ENCODE measurements around the gene DPYSL4. TPM values are rescaled to one million over a fixed set of nuclear protein-coding genes. Genes with fewer than 3 reads are reported as not detected.

The DPYSL4 gene
- total and polyA plus RNA-seq, 2 of the 4 experiments (the other 2 are of a cell fraction) = 8.1 to 30.5 TPM

- Histone ChIP-seq H3K27ac (ENCODE audit: insufficient read depth, low read length) (no peak overlapping the region), H3K79me1 (ENCODE audit: low read depth in 1 of 2, low read length in 2 of 2) (no peaks in the 10 kb centered on the region), H3K27me3 (ENCODE audit: control insufficient read depth, insufficient read depth, low read length) (no peaks in the 10 kb centered on the region), H3K4me1 (ENCODE audit: control insufficient read depth, insufficient read depth, low read length) (no peaks in the 10 kb centered on the region), H2AK9ac (replicated peaks; ENCODE audit: low read depth, low read length, poor library complexity) (no peak overlapping the region), H4K20me1 (ENCODE audit: insufficient read depth, low read length) (peaks cover 9% of the 10 kb centered on the region), H4K8ac (ENCODE audit: low read depth in 2 of 2, low read length in 2 of 2) (no peak overlapping the region), H3K18ac (ENCODE audit: low read depth, low read length) (no peak overlapping the region), H4K5ac (ENCODE audit: low read depth, low read length) (no peak overlapping the region), H3K4me2 (ENCODE audit: low read depth, low read length) (no peak overlapping the region), H3K4ac (ENCODE audit: low read depth, low read length) (no peak overlapping the region), H3K23ac (ENCODE audit: low read depth, low read length) (no peak overlapping the region), H3K9me1 (ENCODE audit: insufficient read depth, low read length) (no peaks in the 10 kb centered on the region; the same call in 1 of the 2 replicates), H3K56ac (ENCODE audit: extremely low read depth, insufficient read depth, low read length) (no peak overlapping the region), H2AFZ (replicated peaks; ENCODE audit: low read length, poor library complexity) (no peak overlapping the region), H4K91ac (ENCODE audit: insufficient read depth, low read depth, low read length) (no peak overlapping the region), H3K14ac (replicated peaks; ENCODE audit: low read depth, low read length) (no peak overlapping the region), H2BK15ac (ENCODE audit: low read depth, low read length) (no peak overlapping the region), H3K9me3 (ENCODE audit: control insufficient read depth, insufficient read depth, low read length) (no peaks in the 10 kb centered on the region), H3K9ac (ENCODE audit: low read depth, low read length) (no peak overlapping the region), H3K4me3 (ENCODE audit: insufficient read depth, low read depth, low read length) (no peak overlapping the region), H2BK20ac (ENCODE audit: low read depth, low read length) (no peak overlapping the region), H2BK5ac (ENCODE audit: low read depth, low read length, poor library complexity, severe bottlenecking) (no peak overlapping the region), H2BK120ac (ENCODE audit: low read depth, low read length) (no peak overlapping the region), H3K36me3 (ENCODE audit: control insufficient read depth, insufficient read depth, low read length) (peaks cover 31% of the 10 kb centered on the region), H2AK5ac (ENCODE audit: low read depth, low read length) (no peak overlapping the region)
- dilution Hi-C loops (cut with HindIII; ENCODE audit: low sequenced_read_pairs, unreplicated experiment) (no loop called here), intact Hi-C loops (cut with micrococcal nuclease) (no loop called here), in situ Hi-C loops (cut with MboI; ENCODE audit: low sequenced_read_pairs) (no loop called here)
- WGBS, 2 experiments (ENCODE audit: extremely low coverage in 2 of 2, insufficient read length in 1 of 2) = 80% methylated on average over 6 of the region's 30 CpGs; no CpG with 5 or more reads in 1 of the 2 experiments
- CTCF ChIA-PET = no interaction called here
- DNase-seq (no peak), ATAC-seq (ENCODE audit: low read depth) (no peak)
- POLR2A ChIA-PET (ENCODE audit: unreplicated experiment) = no interaction called here
- BruUV-seq (replicated peaks) = no TSS peak
- TF ChIP-seq RFX5 (IDR thresholded peaks at IDR 0.05; ENCODE audit: low read depth, low read length) (no peak), CEBPB (IDR thresholded peaks at IDR 0.05; ENCODE audit: low read depth, low read length) (no peak), FOS (IDR thresholded peaks at IDR 0.05; ENCODE audit: low read depth, low read length) (no peak), MXI1 (IDR thresholded peaks at IDR 0.05; ENCODE audit: borderline replicate concordance, low read depth, low read length) (no peak), POLR2A (IDR thresholded peaks at IDR 0.05; ENCODE audit: low read depth, low read length) (no peak), RCOR1 (IDR thresholded peaks at IDR 0.05; ENCODE audit: insufficient replicate concordance, low read length) (no peak), CHD1 (IDR thresholded peaks at IDR 0.05; ENCODE audit: low read depth, low read length) (no peak), MAFK (IDR thresholded peaks at IDR 0.05; ENCODE audit: low read depth, low read length) (no peak), BHLHE40 (IDR thresholded peaks at IDR 0.05; ENCODE audit: low read depth, low read length) (no peak), NFE2L2 (IDR thresholded peaks at IDR 0.05; ENCODE audit: low read depth, low read length) (no peak), MAZ (IDR thresholded peaks at IDR 0.05; ENCODE audit: borderline replicate concordance, low read depth, low read length) (no peak), ELK1 (IDR thresholded peaks at IDR 0.05; ENCODE audit: borderline replicate concordance, low read depth, low read length) (no peak), RAD21 (IDR thresholded peaks at IDR 0.05; ENCODE audit: low read length) (no peak), SMC3 (IDR thresholded peaks at IDR 0.05; ENCODE audit: low read depth, low read length) (no peak)
- TF ChIP-seq, protein P1, sequence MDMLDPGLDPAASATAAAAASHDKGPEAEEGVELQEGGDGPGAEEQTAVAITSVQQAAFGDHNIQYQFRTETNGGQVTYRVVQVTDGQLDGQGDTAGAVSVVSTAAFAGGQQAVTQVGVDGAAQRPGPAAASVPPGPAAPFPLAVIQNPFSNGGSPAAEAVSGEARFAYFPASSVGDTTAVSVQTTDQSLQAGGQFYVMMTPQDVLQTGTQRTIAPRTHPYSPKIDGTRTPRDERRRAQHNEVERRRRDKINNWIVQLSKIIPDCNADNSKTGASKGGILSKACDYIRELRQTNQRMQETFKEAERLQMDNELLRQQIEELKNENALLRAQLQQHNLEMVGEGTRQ (IDR thresholded peaks at IDR 0.05; ENCODE audit: low read depth, low read length) = no peak
These were observed 9.7 kb downstream of the DPYSL4 start for GRCh38 chr10:132196178-132197113.

Measured in IMR-90 (cell line).